Measurements from ENCODE around the gene CCDC30.
A peak's percentile ranks its signal among the peaks of the same experiment; 100 is the strongest.
"Not testable (repeated sequence)": the region's sequence is repeated elsewhere in the genome, so short reads cannot be mapped to it uniquely, and the experiment has no call there.

The CCDC30 gene

GRCh38 chr1:42454403-42454802 lies 8.7 kb upstream of the CCDC30 start:
- no peak for DNase-seq

- peak; percentile 60 to 79 for DNase-seq
These were observed 6.9 kb upstream of the CCDC30 start, which contains the start of the genes PPCS and ZMYND12 for GRCh38 chr1:42456010-42456753. Gene PPCS (plus strand): TSS chr1:42456543. CDS start chr1:42456566, 23 bp downstream. Gene ZMYND12 (minus strand): TSS chr1:42456022. CDS start chr1:42455997, 25 bp downstream.

GRCh38 chr1:42456754-42457089 lies 6.4 kb upstream of the CCDC30 start:
- DNase-seq: peak in 1 of 2 donors; percentile 31

- no peak for DNase-seq
These were observed 1.9 kb upstream of the CCDC30 start for GRCh38 chr1:42461196-42461595.

- no peak for DNase-seq
These were observed 835 bp downstream of the CCDC30 start for GRCh38 chr1:42463921-42464320.

GRCh38 chr1:42466030-42466429 lies 2.9 kb downstream of the CCDC30 start:
- no peak for DNase-seq

GRCh38 chr1:42469727-42470126 lies 6.6 kb downstream of the CCDC30 start:
- DNase-seq: no peak

- no peak for DNase-seq
These were observed 13.5 kb downstream of the CCDC30 start for GRCh38 chr1:42476605-42477004.

- DNase-seq: not testable (repeated sequence)
These were observed 14.3 kb downstream of the CCDC30 start for GRCh38 chr1:42477354-42477753.

- DNase-seq: no peak
These were observed 14.7 kb downstream of the CCDC30 start for GRCh38 chr1:42477775-42478174.

- DNase-seq: no peak
These were observed 16.5 kb downstream of the CCDC30 start for GRCh38 chr1:42479621-42480020.

GRCh38 chr1:42480921-42481320 lies 17.8 kb downstream of the CCDC30 start:
- no peak for DNase-seq

- DNase-seq: no peak
These were observed 19.6 kb downstream of the CCDC30 start for GRCh38 chr1:42482635-42483153.

- DNase-seq: no peak
These were observed 21.3 kb downstream of the CCDC30 start for GRCh38 chr1:42484382-42484781.

GRCh38 chr1:42490237-42490636 lies 27.2 kb downstream of the CCDC30 start:
- DNase-seq: no peak

- not testable (repeated sequence) for DNase-seq
These were observed 38.9 kb downstream of the CCDC30 start for GRCh38 chr1:42502031-42502430.

GRCh38 chr1:42504535-42505128 lies 41.5 kb downstream of the CCDC30 start:
- no peak for DNase-seq

GRCh38 chr1:42506576-42506975 lies 43.5 kb downstream of the CCDC30 start:
- no peak for DNase-seq

GRCh38 chr1:42511581-42512155 lies 48.6 kb downstream of the CCDC30 start:
- not testable (repeated sequence) for DNase-seq

GRCh38 chr1:42518908-42519307 lies 55.8 kb downstream of the CCDC30 start:
- no peak for DNase-seq

- no peak for DNase-seq
These were observed 60.1 kb downstream of the CCDC30 start for GRCh38 chr1:42523171-42523570.

GRCh38 chr1:42524330-42524729 lies 61.2 kb downstream of the CCDC30 start:
- DNase-seq: no peak

GRCh38 chr1:42529724-42530181 lies 66.7 kb downstream of the CCDC30 start:
- DNase-seq: no peak

GRCh38 chr1:42531043-42531442 lies 68.0 kb downstream of the CCDC30 start:
- DNase-seq: no peak
